GM19397 (cell line): ENCODE measurements around the gene CYTH1.

ENCODE experiments used
- ATAC-seq: cut with Tn5 transposase; IDR thresholded peaks from one replicate; pipeline ENCODE4 v1.9.1; 2021; ENCODE audit warnings: mild to moderate bottlenecking, moderate library complexity; ENCODE audit not compliant: unreplicated experiment

The CYTH1 gene

DNA sequence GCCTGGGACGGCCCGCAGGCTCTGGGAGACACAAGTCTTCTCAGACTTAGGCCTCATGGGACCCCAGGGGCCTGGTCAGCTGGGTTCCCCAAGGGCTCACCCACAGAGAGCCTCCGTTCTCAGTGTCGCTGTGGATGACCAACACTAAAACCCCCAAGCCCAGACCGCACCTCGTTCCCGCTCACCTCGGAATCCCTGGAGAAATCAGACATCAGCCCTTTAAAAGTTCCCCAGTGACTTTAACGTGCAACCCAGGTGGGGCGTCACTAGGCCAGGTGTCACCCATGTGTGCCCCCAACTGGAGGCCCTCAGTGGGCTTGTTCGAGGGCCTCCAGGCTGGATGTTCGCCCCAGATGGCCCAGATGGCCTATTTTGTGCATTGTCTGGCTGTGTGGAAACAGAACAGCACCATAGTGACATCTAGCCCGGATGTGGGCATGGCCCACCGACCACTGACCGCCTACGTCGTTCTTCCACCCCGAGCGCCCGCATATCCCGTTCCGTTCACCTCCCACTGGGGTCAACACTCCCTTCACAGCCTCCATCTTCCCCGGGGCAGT, 152.6 kb downstream of the CYTH1 start:
- no peak for ATAC-seq

- ATAC-seq: no peak
Measured at GRCh38 chr17:78628547-78629435, 153.3 kb downstream of the CYTH1 start.

GRCh38 chr17:78624324-78625151, 157.5 kb downstream of the CYTH1 start:
- no peak for ATAC-seq
